ENCODE results near the gene SANBR. TPM values are rescaled to one million over a fixed set of nuclear protein-coding genes. Genes with fewer than 3 reads are reported as not detected.

SANBR gene
- polyA plus RNA-seq, 1 donor from 2014 or later = 77.1 TPM

DNA sequence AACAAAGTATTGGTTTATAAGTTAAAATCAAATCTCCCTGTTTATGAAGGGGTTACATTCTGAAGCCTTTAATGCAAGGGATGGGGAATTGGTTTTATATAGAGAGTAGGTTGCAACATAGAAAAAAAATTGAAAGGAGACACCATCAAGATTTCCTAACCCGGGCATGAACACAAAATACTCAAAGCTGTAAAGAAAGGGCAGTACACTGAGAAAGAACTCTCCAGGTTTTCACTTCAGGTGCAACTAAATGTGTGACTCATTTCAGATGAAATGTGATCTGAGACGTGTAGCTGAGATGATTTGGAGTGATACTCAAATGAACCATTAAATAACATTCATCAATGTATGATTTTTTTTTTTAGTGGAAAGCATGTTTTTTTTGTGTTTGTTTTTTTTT is 43.6 kb downstream of the SANBR start:
- Histone ChIP-seq H2AFZ (ENCODE audit: low read depth, low read length) (no peak overlapping the region), H3K36me3 (ENCODE audit: insufficient read depth, low read length) (peaks cover 11% of the 10 kb centered on the region)
- no peak for TF ChIP-seq RAD21 (conservative IDR thresholded peaks at IDR 0.05)
- no peak for TF ChIP-seq EZH2 (IDR thresholded peaks at IDR 0.05; ENCODE audit: borderline replicate concordance, insufficient read depth, low read length, poor library complexity, severe bottlenecking)
- no peak for TF ChIP-seq TAF1 (IDR thresholded peaks at IDR 0.05; ENCODE audit: low read depth)
- TF ChIP-seq SMC3 (conservative IDR thresholded peaks at IDR 0.05; ENCODE audit: poor library complexity) = no peak
- TF ChIP-seq POLR2AphosphoS5 (IDR thresholded peaks at IDR 0.05) = no peak
- no peak for TF ChIP-seq REST (IDR thresholded peaks at IDR 0.05; ENCODE audit: borderline replicate concordance)
- TF ChIP-seq, protein P1, sequence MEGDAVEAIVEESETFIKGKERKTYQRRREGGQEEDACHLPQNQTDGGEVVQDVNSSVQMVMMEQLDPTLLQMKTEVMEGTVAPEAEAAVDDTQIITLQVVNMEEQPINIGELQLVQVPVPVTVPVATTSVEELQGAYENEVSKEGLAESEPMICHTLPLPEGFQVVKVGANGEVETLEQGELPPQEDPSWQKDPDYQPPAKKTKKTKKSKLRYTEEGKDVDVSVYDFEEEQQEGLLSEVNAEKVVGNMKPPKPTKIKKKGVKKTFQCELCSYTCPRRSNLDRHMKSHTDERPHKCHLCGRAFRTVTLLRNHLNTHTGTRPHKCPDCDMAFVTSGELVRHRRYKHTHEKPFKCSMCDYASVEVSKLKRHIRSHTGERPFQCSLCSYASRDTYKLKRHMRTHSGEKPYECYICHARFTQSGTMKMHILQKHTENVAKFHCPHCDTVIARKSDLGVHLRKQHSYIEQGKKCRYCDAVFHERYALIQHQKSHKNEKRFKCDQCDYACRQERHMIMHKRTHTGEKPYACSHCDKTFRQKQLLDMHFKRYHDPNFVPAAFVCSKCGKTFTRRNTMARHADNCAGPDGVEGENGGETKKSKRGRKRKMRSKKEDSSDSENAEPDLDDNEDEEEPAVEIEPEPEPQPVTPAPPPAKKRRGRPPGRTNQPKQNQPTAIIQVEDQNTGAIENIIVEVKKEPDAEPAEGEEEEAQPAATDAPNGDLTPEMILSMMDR (IDR thresholded peaks at IDR 0.05; ENCODE audit: poor library complexity, severe bottlenecking) = no peak
- no peak for TF ChIP-seq EP300 (conservative IDR thresholded peaks at IDR 0.05; ENCODE audit: poor library complexity, severe bottlenecking)
- no peak for TF ChIP-seq MXI1 (conservative IDR thresholded peaks at IDR 0.05; ENCODE audit: poor library complexity, severe bottlenecking)

GRCh38 chr2:61111708-61112107 is 46.0 kb downstream of the SANBR start:
- Histone ChIP-seq H3K9me2 (ENCODE audit: insufficient read depth, low read length) (no peaks in the 10 kb centered on the region), H3K9me3 (ENCODE audit: low read length) (peaks cover 8% of the 10 kb centered on the region), H3K4me3 (ENCODE audit: low read length) (no peak overlapping the region), H3K79me2 (replicated peaks; ENCODE audit: insufficient read depth, low read length) (no peaks in the 10 kb centered on the region), H2AFZ (ENCODE audit: low read depth, low read length) (no peak overlapping the region), H3K27ac (ENCODE audit: low read length) (no peak overlapping the region), H4K20me1 (ENCODE audit: insufficient read depth) (no peaks in the 10 kb centered on the region), H3F3A (ENCODE audit: insufficient read depth, low read length, poor library complexity, severe bottlenecking) (no peaks in the 10 kb centered on the region), H3K36me3 (ENCODE audit: insufficient read depth, low read length) (peaks cover 15% of the 10 kb centered on the region), H3K27me3 (ENCODE audit: insufficient read depth, low read depth, low read length) (no peaks in the 10 kb centered on the region), H3K4me2 (ENCODE audit: low read length) (no peak overlapping the region), H3K9ac (ENCODE audit: low read length) (no peak overlapping the region)
- no peak for TF ChIP-seq RAD21 (conservative IDR thresholded peaks at IDR 0.05)
- TF ChIP-seq REST (IDR thresholded peaks at IDR 0.05; ENCODE audit: borderline replicate concordance) = no peak
- no peak for TF ChIP-seq EP300 (conservative IDR thresholded peaks at IDR 0.05; ENCODE audit: poor library complexity, severe bottlenecking)
- TF ChIP-seq SMC3 (conservative IDR thresholded peaks at IDR 0.05; ENCODE audit: poor library complexity) = no peak
- no peak for TF ChIP-seq POLR2AphosphoS5 (IDR thresholded peaks at IDR 0.05)
- no peak for TF ChIP-seq MXI1 (conservative IDR thresholded peaks at IDR 0.05; ENCODE audit: poor library complexity, severe bottlenecking)
- TF ChIP-seq EZH2 (IDR thresholded peaks at IDR 0.05; ENCODE audit: borderline replicate concordance, insufficient read depth, low read length, poor library complexity, severe bottlenecking) = no peak

More for the DNA sequence above, 43.6 kb downstream of the SANBR start:
- no peaks in the 10 kb centered on the region for H3K79me2 ChIP-seq (replicated peaks; ENCODE audit: insufficient read depth, low read length)
- H3K27me3 ChIP-seq (ENCODE audit: insufficient read depth, low read depth, low read length) = no peaks in the 10 kb centered on the region
- no peak overlapping the region for H3K9ac ChIP-seq (ENCODE audit: low read length)
- no peak overlapping the region for H3K4me2 ChIP-seq (ENCODE audit: low read length)
- H3K9me3 ChIP-seq (ENCODE audit: low read length) = peaks cover 7% of the 10 kb centered on the region
- H3K27ac ChIP-seq (ENCODE audit: low read length) = no peak overlapping the region
- no peaks in the 10 kb centered on the region for H3K9me2 ChIP-seq (ENCODE audit: insufficient read depth, low read length)
- H3K4me3 ChIP-seq (ENCODE audit: low read length) = no peak overlapping the region
- H3F3A ChIP-seq (ENCODE audit: insufficient read depth, low read length, poor library complexity, severe bottlenecking) = no peaks in the 10 kb centered on the region
- no peaks in the 10 kb centered on the region for H4K20me1 ChIP-seq (ENCODE audit: insufficient read depth)
